ENCODE results near the gene PPARA. TPM values are rescaled to one million over a fixed set of nuclear protein-coding genes. Genes with fewer than 3 reads are reported as not detected.

PPARA gene
- total RNA-seq, 4 donors from 2014 or later: 18.7 to 53.8 (median 32.0) TPM

DNA sequence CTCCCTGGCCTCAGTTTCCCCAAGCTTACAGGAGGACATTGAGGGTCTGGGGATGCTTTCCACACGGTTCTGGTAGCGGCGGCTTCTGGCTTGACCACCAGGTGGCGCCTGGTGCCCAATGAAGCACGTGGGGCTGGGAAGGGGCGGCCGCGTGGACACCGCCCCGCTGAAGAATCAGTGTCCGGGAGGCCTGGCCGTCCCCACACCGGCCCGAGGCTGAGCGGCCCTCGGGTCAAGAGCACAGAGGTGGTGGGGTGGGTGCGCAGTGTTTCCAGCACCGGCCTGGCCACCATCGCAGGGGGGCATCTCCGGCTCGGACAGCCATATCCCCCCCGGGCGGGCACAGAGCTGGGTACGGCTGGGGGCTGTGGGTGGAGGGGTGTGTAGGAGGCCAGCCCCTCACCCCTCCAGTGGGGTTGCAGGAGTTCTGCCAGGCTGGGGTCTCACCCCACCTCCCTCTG is 27.8 kb upstream of the PPARA start:
- Histone ChIP-seq H3K9me3 (no peaks in the 10 kb centered on the region), H3K4me3 (no peak overlapping the region), H3K36me3 (no peaks in the 10 kb centered on the region), H3K27me3 (no peaks in the 10 kb centered on the region), H3K4me1 (peaks cover 25% of the 10 kb centered on the region), H3K27ac (no peak overlapping the region)
- no peak for DNase-seq (ENCODE audit: low spot score in 2 of 2)
- TF ChIP-seq EP300 (IDR thresholded peaks at IDR 0.05) (no peak), POLR2A (IDR thresholded peaks at IDR 0.05) (no peak), POLR2AphosphoS5 (IDR thresholded peaks at IDR 0.05) (no peak)
- TF ChIP-seq, protein P1, sequence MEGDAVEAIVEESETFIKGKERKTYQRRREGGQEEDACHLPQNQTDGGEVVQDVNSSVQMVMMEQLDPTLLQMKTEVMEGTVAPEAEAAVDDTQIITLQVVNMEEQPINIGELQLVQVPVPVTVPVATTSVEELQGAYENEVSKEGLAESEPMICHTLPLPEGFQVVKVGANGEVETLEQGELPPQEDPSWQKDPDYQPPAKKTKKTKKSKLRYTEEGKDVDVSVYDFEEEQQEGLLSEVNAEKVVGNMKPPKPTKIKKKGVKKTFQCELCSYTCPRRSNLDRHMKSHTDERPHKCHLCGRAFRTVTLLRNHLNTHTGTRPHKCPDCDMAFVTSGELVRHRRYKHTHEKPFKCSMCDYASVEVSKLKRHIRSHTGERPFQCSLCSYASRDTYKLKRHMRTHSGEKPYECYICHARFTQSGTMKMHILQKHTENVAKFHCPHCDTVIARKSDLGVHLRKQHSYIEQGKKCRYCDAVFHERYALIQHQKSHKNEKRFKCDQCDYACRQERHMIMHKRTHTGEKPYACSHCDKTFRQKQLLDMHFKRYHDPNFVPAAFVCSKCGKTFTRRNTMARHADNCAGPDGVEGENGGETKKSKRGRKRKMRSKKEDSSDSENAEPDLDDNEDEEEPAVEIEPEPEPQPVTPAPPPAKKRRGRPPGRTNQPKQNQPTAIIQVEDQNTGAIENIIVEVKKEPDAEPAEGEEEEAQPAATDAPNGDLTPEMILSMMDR (IDR thresholded peaks at IDR 0.05): peak; percentile 88 to 89
- 28% methylated on average over 3 of the region's 24 CpGs for WGBS

DNA sequence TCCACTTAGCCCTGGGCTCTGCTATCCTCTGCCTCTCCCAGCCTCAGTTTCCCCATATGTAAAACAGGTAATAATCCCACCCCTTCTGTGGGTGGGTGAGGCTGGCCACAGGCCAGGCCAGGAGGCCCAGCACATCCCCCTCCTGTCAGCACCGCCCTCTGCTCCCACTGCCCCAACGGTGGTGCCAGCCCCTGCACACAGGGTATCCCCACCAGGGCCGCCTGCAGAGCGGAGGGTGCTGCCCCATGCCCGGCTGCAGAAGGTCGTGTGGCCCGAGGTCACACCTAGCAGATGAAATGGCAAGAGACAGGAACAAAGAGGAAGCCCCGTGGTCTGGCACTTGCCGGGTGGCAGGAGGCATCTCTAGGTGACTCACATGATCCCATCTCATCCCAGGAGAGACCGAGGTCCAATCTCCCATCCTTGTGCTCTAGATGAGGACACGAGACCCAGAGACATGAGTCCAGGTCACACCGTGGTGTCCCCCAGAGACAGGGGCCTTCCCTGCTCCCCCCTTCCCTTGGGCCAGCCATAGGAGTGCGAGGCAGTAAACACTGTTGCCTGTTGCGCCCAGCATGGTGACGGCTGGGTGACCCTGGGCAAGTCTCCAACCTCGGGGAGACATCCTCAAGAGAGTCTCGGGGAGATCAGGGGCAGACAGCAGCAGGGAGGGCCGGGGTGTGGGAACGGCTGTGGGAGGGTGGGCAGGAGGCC is 27.2 kb upstream of the PPARA start:
- 83% methylated on average over 3 of the region's 19 CpGs for WGBS
- H3K9me3 ChIP-seq: no peaks in the 10 kb centered on the region
- H3K4me1 ChIP-seq: peaks cover 25% of the 10 kb centered on the region
- no peak for DNase-seq (ENCODE audit: low spot score in 2 of 2)
- no peak overlapping the region for H3K27ac ChIP-seq
- TF ChIP-seq POLR2A (IDR thresholded peaks at IDR 0.05) (no peak), POLR2AphosphoS5 (IDR thresholded peaks at IDR 0.05) (no peak), EP300 (IDR thresholded peaks at IDR 0.05) (no peak)
- TF ChIP-seq, protein P1 (IDR thresholded peaks at IDR 0.05): no peak
- H3K4me3 ChIP-seq: no peak overlapping the region
- no peaks in the 10 kb centered on the region for H3K36me3 ChIP-seq
- no peaks in the 10 kb centered on the region for H3K27me3 ChIP-seq

DNA sequence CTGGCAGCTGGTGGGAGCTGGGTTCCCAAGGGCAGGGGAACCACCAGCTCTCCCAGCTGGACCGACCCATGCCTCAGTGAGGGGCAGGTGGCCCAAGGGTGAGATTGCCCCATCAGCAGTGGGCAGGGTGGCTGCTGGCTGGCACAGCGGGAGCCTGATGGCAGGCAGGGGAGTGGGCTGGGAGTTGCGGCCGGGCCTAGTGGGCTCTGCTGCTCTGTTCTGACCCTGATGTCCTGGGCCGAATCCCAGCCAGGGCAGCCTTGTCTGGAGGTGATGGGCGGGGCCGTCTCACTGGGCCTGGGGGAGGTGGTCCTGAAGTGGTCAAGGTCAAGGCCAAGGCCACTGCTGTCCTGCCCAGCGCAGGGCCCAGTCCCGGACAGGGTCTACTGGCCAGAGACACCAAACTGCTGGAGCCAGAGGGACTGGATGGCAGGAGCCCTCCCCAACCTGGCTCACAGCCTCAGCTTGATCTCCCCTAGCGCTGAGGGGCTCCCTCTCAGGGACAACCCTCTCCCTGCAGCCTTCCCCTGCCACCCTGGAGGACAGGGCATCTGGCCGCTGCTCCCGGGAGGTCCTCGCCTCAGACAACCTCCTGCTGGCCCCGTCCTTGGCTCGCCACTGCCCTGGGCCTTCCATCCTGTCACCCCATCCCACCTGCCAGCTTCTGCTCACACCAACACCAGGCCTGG is 26.5 kb upstream of the PPARA start:
- 95% methylated on average over 11 of the region's 15 CpGs for WGBS

DNA sequence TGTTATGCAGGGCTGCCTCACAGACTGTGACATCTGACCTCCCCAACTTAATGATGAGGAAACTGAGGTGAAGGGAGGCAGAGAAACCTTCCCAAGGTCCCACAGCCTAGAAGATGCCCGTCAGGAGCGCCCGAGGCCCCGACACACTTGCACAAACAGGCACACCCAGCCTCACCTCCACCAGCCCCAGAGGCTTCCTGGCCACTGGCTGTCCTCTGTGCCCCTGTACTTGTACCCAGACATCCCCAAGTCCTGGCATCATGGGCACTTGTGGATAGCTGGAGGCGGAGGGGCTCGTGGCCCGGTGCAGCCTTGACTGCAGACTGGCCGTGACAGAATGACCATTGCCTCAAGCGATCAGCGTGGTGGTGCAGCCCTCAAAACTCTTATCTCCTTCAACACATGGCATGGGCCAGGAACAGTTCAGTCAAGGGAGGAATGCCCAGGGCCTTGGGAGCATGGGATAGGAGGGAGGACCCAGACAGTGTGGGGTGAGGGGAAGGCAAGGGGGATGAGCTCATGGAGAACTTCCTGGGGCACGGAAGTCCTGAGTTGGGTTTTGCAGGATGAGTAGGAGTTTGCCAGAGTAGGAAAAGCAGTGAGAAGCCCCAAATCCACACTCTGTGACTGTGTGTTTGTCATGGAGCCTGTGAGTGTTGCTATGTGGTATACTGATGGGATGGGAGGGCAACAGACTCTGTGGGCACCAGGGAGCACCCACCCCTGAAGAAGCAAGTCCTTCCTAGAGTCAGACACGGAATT is 25.8 kb upstream of the PPARA start:
- peaks cover 20% of the 10 kb centered on the region for H3K4me1 ChIP-seq
- 93% methylated on average over 12 of the region's 12 CpGs for WGBS
- DNase-seq (ENCODE audit: low spot score in 2 of 2): no peak
- H3K27me3 ChIP-seq: no peaks in the 10 kb centered on the region
- no peak overlapping the region for H3K4me3 ChIP-seq
- H3K27ac ChIP-seq: no peak overlapping the region
- no peak for TF ChIP-seq POLR2A (IDR thresholded peaks at IDR 0.05)
- no peak for TF ChIP-seq POLR2AphosphoS5 (IDR thresholded peaks at IDR 0.05)
- TF ChIP-seq EP300 (IDR thresholded peaks at IDR 0.05): no peak
- TF ChIP-seq, protein P1 (IDR thresholded peaks at IDR 0.05): no peak
- no peaks in the 10 kb centered on the region for H3K9me3 ChIP-seq
- no peaks in the 10 kb centered on the region for H3K36me3 ChIP-seq

More for the DNA sequence above, 26.5 kb upstream of the PPARA start:
- DNase-seq (ENCODE audit: low spot score in 2 of 2): no peak
- Histone ChIP-seq H3K4me3 (no peak overlapping the region), H3K36me3 (no peaks in the 10 kb centered on the region), H3K4me1 (peaks cover 25% of the 10 kb centered on the region), H3K27ac (no peak overlapping the region), H3K27me3 (no peaks in the 10 kb centered on the region), H3K9me3 (no peaks in the 10 kb centered on the region)
- TF ChIP-seq, protein P1 (IDR thresholded peaks at IDR 0.05): no peak
- TF ChIP-seq POLR2AphosphoS5 (IDR thresholded peaks at IDR 0.05) (no peak), POLR2A (IDR thresholded peaks at IDR 0.05) (no peak), EP300 (IDR thresholded peaks at IDR 0.05) (no peak)
